HUES64 (cell line): Measurements from ENCODE around the gene LTBP2.

Source experiments
- H3K27ac ChIP-seq: 2 replicates; pipeline ENCODE4 v1.7.0; 2013; ENCODE audit warnings: low read depth, low read length, inconsistent platforms
- H3K27me3 ChIP-seq: 2 replicates; pipeline ENCODE4 v1.6.1; 2013; ENCODE audit warnings: mild to moderate bottlenecking, low read length; ENCODE audit not compliant: insufficient read depth
- H3K36me3 ChIP-seq: 2 replicates; pipeline ENCODE4 v1.6.1; 2013; ENCODE audit warnings: mild to moderate bottlenecking, low read length; ENCODE audit not compliant: insufficient read depth
- H3K4me1 ChIP-seq: 2 replicates; pipeline ENCODE4 v1.6.1; 2013; ENCODE audit warnings: mild to moderate bottlenecking, low read length, moderate library complexity; ENCODE audit not compliant: insufficient read depth
- H3K4me3 ChIP-seq: 2 replicates; pipeline ENCODE4 v1.5.1; 2013; ENCODE audit warnings: mild to moderate bottlenecking, low read length, moderate library complexity
- H3K9ac ChIP-seq: 2 replicates; pipeline ENCODE4 v1.6.1; 2013; ENCODE audit warnings: mild to moderate bottlenecking, low read depth, low read length
- H3K9me3 ChIP-seq: 2 replicates; pipeline ENCODE4 v1.6.1; 2013; ENCODE audit warnings: low read depth, low read length; ENCODE audit not compliant: insufficient read depth
- WGBS: fragments of 150-250, 120-280 bp; methylation state at CpG from one replicate; pipeline ENCODE4 v1.1.7; 2013; ENCODE audit warnings: missing lambda C conversion rate; 5-methylcytosine and 5-hydroxymethylcytosine counted together

The LTBP2 gene

DNA sequence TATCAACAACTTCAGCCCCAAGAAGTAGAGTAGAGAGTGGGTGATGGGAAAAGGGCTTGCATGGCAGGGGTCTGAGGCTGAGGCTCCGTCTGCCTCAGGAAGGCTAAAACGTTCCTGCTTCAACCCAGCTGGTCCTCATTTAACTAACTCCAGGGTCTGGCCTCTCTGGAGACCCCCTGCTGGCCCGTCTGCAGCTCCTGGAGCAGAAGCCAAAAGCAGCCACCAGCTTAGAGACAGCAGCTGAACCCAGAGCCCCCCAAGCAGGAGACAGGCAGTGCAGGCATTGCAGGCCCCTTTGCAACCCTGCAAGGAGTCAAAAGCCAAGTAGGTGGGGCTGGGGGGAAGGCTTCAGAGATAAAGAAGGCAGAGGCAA is 25.1 kb upstream of the LTBP2 start:
- H3K9me3 ChIP-seq = no peaks in the 10 kb centered on the region
- no peak overlapping the region for H3K27ac ChIP-seq
- H3K9ac ChIP-seq = no peak overlapping the region; the same call in 1 of the 2 replicates
- H3K27me3 ChIP-seq = no peaks in the 10 kb centered on the region
- H3K36me3 ChIP-seq = no peaks in the 10 kb centered on the region
- WGBS = 30% methylated on average over 3 of the region's 3 CpGs
- H3K4me3 ChIP-seq = no peak overlapping the region
- H3K4me1 ChIP-seq = peaks cover 17% of the 10 kb centered on the region

GRCh38 chr14:74636424-74637177 is 24.6 kb upstream of the LTBP2 start:
- Histone ChIP-seq H3K4me3 (no peak overlapping the region), H3K27me3 (no peaks in the 10 kb centered on the region), H3K36me3 (no peaks in the 10 kb centered on the region), H3K9me3 (no peaks in the 10 kb centered on the region), H3K9ac (no peak overlapping the region; the same call in 1 of the 2 replicates), H3K27ac (no peak overlapping the region), H3K4me1 (peaks cover 22% of the 10 kb centered on the region)
- 79% methylated on average over 10 of the region's 10 CpGs for WGBS

DNA sequence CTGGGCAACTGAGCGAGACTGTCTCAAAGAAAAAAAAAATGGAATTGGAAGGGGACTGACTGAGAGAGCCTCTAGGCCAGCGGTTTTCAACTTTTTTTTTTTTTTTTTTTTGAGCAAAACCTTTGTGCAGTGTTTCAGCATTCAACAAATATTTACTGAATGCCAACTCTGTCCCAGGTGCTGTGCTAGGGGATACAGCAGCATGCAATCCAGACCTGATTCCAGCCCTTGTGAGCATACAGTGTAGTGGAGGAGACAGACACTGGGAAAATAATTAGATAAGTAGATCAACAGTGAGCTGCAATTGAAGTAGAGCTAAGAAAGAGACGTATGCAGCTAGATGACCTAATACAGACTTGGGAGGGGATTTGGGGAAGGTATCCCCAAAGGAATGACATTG is 23.8 kb upstream of the LTBP2 start:
- WGBS = 91% methylated on average over 3 of the region's 3 CpGs
- Histone ChIP-seq H3K36me3 (no peaks in the 10 kb centered on the region), H3K27ac (no peak overlapping the region), H3K9me3 (no peaks in the 10 kb centered on the region), H3K9ac (no peak overlapping the region), H3K4me3 (no peak overlapping the region), H3K4me1 (peaks cover 22% of the 10 kb centered on the region), H3K27me3 (no peaks in the 10 kb centered on the region)

DNA sequence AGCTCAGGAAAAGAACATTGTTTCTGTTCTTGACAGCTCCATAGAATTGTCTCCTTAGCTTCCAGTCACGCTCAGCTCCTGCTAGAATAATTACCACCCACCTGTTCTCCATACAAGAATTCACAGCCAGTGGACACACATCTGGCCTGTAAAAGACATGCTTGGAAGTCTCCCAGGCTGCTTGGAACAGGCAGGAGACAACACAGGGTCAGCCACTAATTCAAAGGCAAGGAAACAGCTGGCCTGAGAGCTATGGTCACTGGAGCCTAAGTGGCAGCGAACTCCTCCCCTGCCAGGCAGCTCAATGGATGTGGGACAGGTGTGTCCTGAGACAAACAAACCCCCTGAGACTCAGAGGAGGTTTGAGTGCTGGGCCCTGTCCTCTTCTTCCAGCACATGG is 22.9 kb upstream of the LTBP2 start:
- WGBS = 91% methylated on average over 2 of the region's 2 CpGs
- peaks cover 22% of the 10 kb centered on the region for H3K4me1 ChIP-seq
- H3K27ac ChIP-seq = no peak overlapping the region

GRCh38 chr14:74634481-74634880 is 22.4 kb upstream of the LTBP2 start:
- 87% methylated on average over 1 of the region's 1 CpG for WGBS
- Histone ChIP-seq H3K36me3 (no peaks in the 10 kb centered on the region), H3K9me3 (no peaks in the 10 kb centered on the region), H3K4me3 (no peak overlapping the region), H3K27me3 (no peaks in the 10 kb centered on the region), H3K4me1 (peaks cover 22% of the 10 kb centered on the region), H3K9ac (no peak overlapping the region), H3K27ac (no peak overlapping the region)

More for the DNA sequence above, 22.9 kb upstream of the LTBP2 start:
- Histone ChIP-seq H3K9me3 (no peaks in the 10 kb centered on the region), H3K36me3 (no peaks in the 10 kb centered on the region), H3K9ac (no peak overlapping the region), H3K27me3 (no peaks in the 10 kb centered on the region), H3K4me3 (no peak overlapping the region)

- no peak overlapping the region for H3K4me3 ChIP-seq
- H3K9me3 ChIP-seq = no peaks in the 10 kb centered on the region
Observed at GRCh38 chr14:74630881-74631690, 19.0 kb upstream of the LTBP2 start.

DNA sequence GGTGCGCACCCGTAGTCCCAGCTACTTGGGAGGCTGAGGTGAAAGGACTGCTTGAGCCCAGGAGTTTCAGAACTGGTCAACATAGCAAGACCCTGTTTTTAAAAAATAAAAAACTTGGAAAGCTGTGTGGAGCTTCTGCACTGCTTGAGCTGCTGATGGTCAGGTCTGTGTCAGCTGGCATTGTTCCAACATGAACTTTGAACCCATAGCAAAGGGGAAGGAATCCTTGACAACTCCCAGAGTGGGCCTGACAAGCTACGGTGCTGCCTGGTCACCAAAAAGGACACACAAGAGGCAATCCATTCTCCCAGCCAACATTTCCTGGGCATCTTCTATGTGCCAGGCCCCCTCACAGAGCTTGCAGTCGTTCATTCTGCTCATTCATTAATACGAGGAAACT is 16.4 kb upstream of the LTBP2 start:
- H3K27ac ChIP-seq = no peak overlapping the region
- H3K9ac ChIP-seq = no peak overlapping the region
- no peaks in the 10 kb centered on the region for H3K27me3 ChIP-seq
- H3K4me3 ChIP-seq = no peak overlapping the region
- no peaks in the 10 kb centered on the region for H3K36me3 ChIP-seq
- no peaks in the 10 kb centered on the region for H3K9me3 ChIP-seq
- peaks cover 11% of the 10 kb centered on the region; the same call in 1 of the 2 replicates for H3K4me1 ChIP-seq
- 93% methylated on average over 5 of the region's 5 CpGs for WGBS

More at GRCh38 chr14:74630881-74631690, 19.0 kb upstream of the LTBP2 start:
- WGBS = 84% methylated on average over 15 of the region's 15 CpGs
- Histone ChIP-seq H3K36me3 (no peaks in the 10 kb centered on the region), H3K27ac (no peak overlapping the region), H3K9ac (no peak overlapping the region), H3K4me1 (peaks cover 11% of the 10 kb centered on the region; the same call in 1 of the 2 replicates), H3K27me3 (no peaks in the 10 kb centered on the region)

DNA sequence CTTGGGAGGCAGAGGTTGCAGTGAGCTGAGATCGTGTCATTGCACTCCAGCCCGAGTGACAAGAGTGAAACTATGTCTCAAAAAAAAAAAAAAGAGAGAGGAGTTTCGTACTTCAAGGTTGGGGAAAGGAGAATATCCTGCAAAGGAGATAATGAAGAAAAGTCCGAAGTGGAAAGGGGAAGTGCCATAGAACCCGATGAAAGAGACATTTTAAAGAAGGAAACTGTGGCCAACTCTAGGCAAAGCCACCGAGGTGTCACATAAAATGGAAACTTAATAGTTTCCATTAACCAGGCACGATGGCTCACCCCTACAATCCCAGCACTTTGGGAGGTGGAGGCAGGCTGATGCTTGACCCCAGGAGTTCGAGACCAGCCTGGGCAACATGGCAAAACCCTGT is 15.0 kb upstream of the LTBP2 start:
- no peaks in the 10 kb centered on the region for H3K9me3 ChIP-seq
- H3K4me3 ChIP-seq = no peak overlapping the region
- no peaks in the 10 kb centered on the region for H3K27me3 ChIP-seq
- no peaks in the 10 kb centered on the region for H3K36me3 ChIP-seq
- H3K9ac ChIP-seq = no peak overlapping the region
- H3K4me1 ChIP-seq = peaks cover 5% of the 10 kb centered on the region; the same call in 1 of the 2 replicates
- H3K27ac ChIP-seq = no peak overlapping the region
- WGBS = 93% methylated on average over 8 of the region's 8 CpGs

- 85% methylated on average over 5 of the region's 5 CpGs for WGBS
- H3K9ac ChIP-seq = no peak overlapping the region
- no peaks in the 10 kb centered on the region for H3K36me3 ChIP-seq
- H3K27me3 ChIP-seq = no peaks in the 10 kb centered on the region
- no peak overlapping the region for H3K4me3 ChIP-seq
- peaks cover 26% of the 10 kb centered on the region for H3K4me1 ChIP-seq
- H3K9me3 ChIP-seq = no peaks in the 10 kb centered on the region
- no peak overlapping the region for H3K27ac ChIP-seq
Observed at GRCh38 chr14:74622257-74622656, 10.2 kb upstream of the LTBP2 start.

GRCh38 chr14:74621556-74621955 is 9.5 kb upstream of the LTBP2 start:
- H3K9ac ChIP-seq = no peak overlapping the region
- peaks cover 33% of the 10 kb centered on the region for H3K4me1 ChIP-seq
- no peak overlapping the region for H3K27ac ChIP-seq
- no peaks in the 10 kb centered on the region for H3K27me3 ChIP-seq
- 76% methylated on average over 6 of the region's 6 CpGs for WGBS
- no peak overlapping the region for H3K4me3 ChIP-seq
- no peaks in the 10 kb centered on the region for H3K36me3 ChIP-seq
- H3K9me3 ChIP-seq = no peaks in the 10 kb centered on the region

DNA sequence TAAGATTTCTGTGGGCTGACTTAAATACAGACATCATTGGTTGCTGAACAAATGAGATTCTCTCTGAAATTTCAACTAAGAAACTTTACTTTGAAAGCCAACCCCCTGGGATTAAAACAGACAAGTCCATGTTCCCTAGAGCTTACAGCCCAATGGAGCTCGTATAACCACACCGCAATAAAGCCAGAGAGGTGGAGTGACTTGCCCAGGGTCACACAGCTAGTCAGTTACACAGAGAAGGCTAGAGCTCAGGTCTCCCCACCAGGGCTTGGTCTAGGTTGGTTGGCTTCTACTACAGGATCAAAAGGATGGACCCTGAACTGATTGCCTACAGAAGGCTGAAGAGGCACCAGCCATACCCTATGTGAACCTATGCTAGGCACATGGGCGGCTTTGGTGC is 8.9 kb upstream of the LTBP2 start:
- 93% methylated on average over 3 of the region's 3 CpGs for WGBS
- Histone ChIP-seq H3K9me3 (no peaks in the 10 kb centered on the region), H3K27me3 (no peaks in the 10 kb centered on the region), H3K4me1 (peaks cover 35% of the 10 kb centered on the region), H3K36me3 (no peaks in the 10 kb centered on the region), H3K27ac (no peak overlapping the region), H3K9ac (no peak overlapping the region), H3K4me3 (no peak overlapping the region)
